Measurements from ENCODE around the gene DPH2. TPM values are rescaled to one million over a fixed set of nuclear protein-coding genes. Genes with fewer than 3 reads are reported as not detected.
A peak's percentile ranks its signal among the peaks of the same experiment; 100 is the strongest.

Gene DPH2
- total RNA-seq, 1 experiment from 2014 or later: 47.6 TPM

GRCh38 chr1:43979261-43979527 is 9.4 kb downstream of the DPH2 start:
- no peak for DNase-seq (ENCODE audit: low spot score)
- in situ Hi-C loops (cut with HindIII; ENCODE audit: low sequenced_read_pairs): loop anchor here (10.0 kb wide), 1 partner anchor 66 kb away; no protein-coding TSS in a partner anchor

GRCh38 chr1:43979528-43980254 is 9.9 kb downstream of the DPH2 start:
- peak; percentile 23 for DNase-seq (ENCODE audit: low spot score)
- in situ Hi-C loops (cut with HindIII; ENCODE audit: low sequenced_read_pairs): loop anchor here (10.0 kb wide), 1 partner anchor 65 kb away; no protein-coding TSS in a partner anchor

GRCh38 chr1:43980255-43981134 is 10.7 kb downstream of the DPH2 start:
- DNase-seq (ENCODE audit: low spot score): no peak
- in situ Hi-C loops (cut with HindIII; ENCODE audit: low sequenced_read_pairs): no loop called here

GRCh38 chr1:43981135-43981491 is 11.3 kb downstream of the DPH2 start:
- DNase-seq (ENCODE audit: low spot score): no peak
- in situ Hi-C loops (cut with HindIII; ENCODE audit: low sequenced_read_pairs): no loop called here

GRCh38 chr1:43981636-43982035 is 11.8 kb downstream of the DPH2 start:
- DNase-seq (ENCODE audit: low spot score): no peak
- in situ Hi-C loops (cut with HindIII; ENCODE audit: low sequenced_read_pairs): no loop called here

- in situ Hi-C loops (cut with HindIII; ENCODE audit: low sequenced_read_pairs): no loop called here
- DNase-seq (ENCODE audit: low spot score): no peak
These were observed 12.4 kb downstream of the DPH2 start for GRCh38 chr1:43982241-43982640.

- in situ Hi-C loops (cut with HindIII; ENCODE audit: low sequenced_read_pairs): no loop called here
- no peak for DNase-seq (ENCODE audit: low spot score)
These were observed 13.0 kb downstream of the DPH2 start for GRCh38 chr1:43982808-43983207.

GRCh38 chr1:43983253-43983899 is 13.6 kb downstream of the DPH2 start:
- in situ Hi-C loops (cut with HindIII; ENCODE audit: low sequenced_read_pairs): no loop called here
- no peak for DNase-seq (ENCODE audit: low spot score)

GRCh38 chr1:43984855-43985254 is 15.0 kb downstream of the DPH2 start:
- no peak for DNase-seq (ENCODE audit: low spot score)
- in situ Hi-C loops (cut with HindIII; ENCODE audit: low sequenced_read_pairs): no loop called here

GRCh38 chr1:43985984-43986595 is 16.3 kb downstream of the DPH2 start:
- in situ Hi-C loops (cut with HindIII; ENCODE audit: low sequenced_read_pairs): no loop called here

GRCh38 chr1:43986712-43987111 is 16.9 kb downstream of the DPH2 start:
- in situ Hi-C loops (cut with HindIII; ENCODE audit: low sequenced_read_pairs): no loop called here
- DNase-seq (ENCODE audit: low spot score): no peak

More at GRCh38 chr1:43985984-43986595, 16.3 kb downstream of the DPH2 start:
- DNase-seq (ENCODE audit: low spot score): no peak

GRCh38 chr1:43987159-43987902 is 17.5 kb downstream of the DPH2 start:
- in situ Hi-C loops (cut with HindIII; ENCODE audit: low sequenced_read_pairs): no loop called here

GRCh38 chr1:43990271-43991199 is 20.7 kb downstream of the DPH2 start:
- DNase-seq (ENCODE audit: low spot score): no peak
- in situ Hi-C loops (cut with HindIII; ENCODE audit: low sequenced_read_pairs): no loop called here

More at GRCh38 chr1:43987159-43987902, 17.5 kb downstream of the DPH2 start:
- no peak for DNase-seq (ENCODE audit: low spot score)

- no peak for DNase-seq (ENCODE audit: low spot score)
- in situ Hi-C loops (cut with HindIII; ENCODE audit: low sequenced_read_pairs): no loop called here
These were observed 21.3 kb downstream of the DPH2 start for GRCh38 chr1:43991200-43991475.

- in situ Hi-C loops (cut with HindIII; ENCODE audit: low sequenced_read_pairs): no loop called here
These were observed 21.8 kb downstream of the DPH2 start, which contains the start of gene CCDC24 for GRCh38 chr1:43991476-43992231. TSS of gene CCDC24 (plus strand) at chr1:43991599. CDS start at chr1:43991879, 280 bp downstream.

GRCh38 chr1:43992232-43992995 is 22.6 kb downstream of the DPH2 start:
- no peak for DNase-seq (ENCODE audit: low spot score)
- in situ Hi-C loops (cut with HindIII; ENCODE audit: low sequenced_read_pairs): no loop called here

More at GRCh38 chr1:43991476-43992231, 21.8 kb downstream of the DPH2 start, which contains the start of gene CCDC24:
- peak; percentile 77 for DNase-seq (ENCODE audit: low spot score)

Measured in G401 (cell line).